ENCODE measurements around the gene TMED9.

The TMED9 gene

GRCh38 chr5:177576169-177576568 lies 15.8 kb upstream of the TMED9 start:
- H3K4me3 ChIP-seq (ENCODE audit: low read depth, low read length, poor library complexity, severe bottlenecking), result no peak overlapping the region

GRCh38 chr5:177578316-177578715 lies 13.7 kb upstream of the TMED9 start:
- Histone ChIP-seq H3K4me2 (ENCODE audit: low read length) (no peak overlapping the region), H3K9ac (ENCODE audit: low read length) (no peak overlapping the region), H3K4me3 (ENCODE audit: low read depth, low read length, poor library complexity, severe bottlenecking) (no peak overlapping the region), H3F3A (ENCODE audit: insufficient read depth, low read length) (no peaks in the 10 kb centered on the region), H3K9me2 (ENCODE audit: low read depth, low read length) (no peaks in the 10 kb centered on the region), H4K20me1 (ENCODE audit: insufficient read depth, low read length) (no peaks in the 10 kb centered on the region), H3K4me1 (ENCODE audit: insufficient read depth, low read length, severe bottlenecking) (no peaks in the 10 kb centered on the region), H3K27ac (ENCODE audit: low read depth, low read length, poor library complexity, severe bottlenecking) (no peak overlapping the region), H3K9me3 (ENCODE audit: low read length) (no peaks in the 10 kb centered on the region), H2AFZ (ENCODE audit: low read length) (no peak overlapping the region), H3K27me3 (ENCODE audit: insufficient read depth, low read length) (no peaks in the 10 kb centered on the region), H3K36me3 (ENCODE audit: insufficient read depth, low read length) (no peaks in the 10 kb centered on the region), H3K79me2 (ENCODE audit: insufficient read depth, low read length) (no peaks in the 10 kb centered on the region)
- TF ChIP-seq EZH2 (IDR thresholded peaks at IDR 0.05; ENCODE audit: borderline replicate concordance, low read length) (no peak), CTCF (IDR thresholded peaks at IDR 0.05; ENCODE audit: low read length) (no peak)

More at GRCh38 chr5:177576169-177576568, 15.8 kb upstream of the TMED9 start:
- Histone ChIP-seq H3K36me3 (ENCODE audit: insufficient read depth, low read length) (no peaks in the 10 kb centered on the region), H3K27ac (ENCODE audit: low read depth, low read length, poor library complexity, severe bottlenecking) (no peak overlapping the region), H3K4me2 (ENCODE audit: low read length) (no peak overlapping the region), H3F3A (ENCODE audit: insufficient read depth, low read length) (no peaks in the 10 kb centered on the region), H3K9ac (ENCODE audit: low read length) (no peak overlapping the region), H2AFZ (ENCODE audit: low read length) (no peak overlapping the region), H4K20me1 (ENCODE audit: insufficient read depth, low read length) (no peaks in the 10 kb centered on the region), H3K4me1 (ENCODE audit: insufficient read depth, low read length, severe bottlenecking) (no peaks in the 10 kb centered on the region), H3K9me3 (ENCODE audit: low read length) (no peaks in the 10 kb centered on the region), H3K27me3 (ENCODE audit: insufficient read depth, low read length) (no peaks in the 10 kb centered on the region), H3K9me2 (ENCODE audit: low read depth, low read length) (no peaks in the 10 kb centered on the region), H3K79me2 (ENCODE audit: insufficient read depth, low read length) (no peaks in the 10 kb centered on the region)
- TF ChIP-seq CTCF (IDR thresholded peaks at IDR 0.05; ENCODE audit: low read length) (peak; percentile 22; the same call in 1 of the 2 replicates), EZH2 (IDR thresholded peaks at IDR 0.05; ENCODE audit: borderline replicate concordance, low read length) (no peak)

- TF ChIP-seq EZH2 (IDR thresholded peaks at IDR 0.05; ENCODE audit: borderline replicate concordance, low read length) (no peak), CTCF (IDR thresholded peaks at IDR 0.05; ENCODE audit: low read length) (no peak)
- H3K36me3 ChIP-seq (ENCODE audit: insufficient read depth, low read length), result peaks cover 5% of the 10 kb centered on the region
- no peak overlapping the region for H3K4me2 ChIP-seq (ENCODE audit: low read length)
Measured at GRCh38 chr5:177588413-177588909, 3.5 kb upstream of the TMED9 start.

More at GRCh38 chr5:177588413-177588909, 3.5 kb upstream of the TMED9 start:
- H3K79me2 ChIP-seq (ENCODE audit: insufficient read depth, low read length), result peaks cover 5% of the 10 kb centered on the region; the same call in 1 of the 2 replicates
- no peak overlapping the region for H2AFZ ChIP-seq (ENCODE audit: low read length)
- H3K9me3 ChIP-seq (ENCODE audit: low read length), result no peaks in the 10 kb centered on the region
- H4K20me1 ChIP-seq (ENCODE audit: insufficient read depth, low read length), result no peaks in the 10 kb centered on the region
- no peaks in the 10 kb centered on the region for H3F3A ChIP-seq (ENCODE audit: insufficient read depth, low read length)
- no peaks in the 10 kb centered on the region for H3K9me2 ChIP-seq (ENCODE audit: low read depth, low read length)
- no peak overlapping the region for H3K9ac ChIP-seq (ENCODE audit: low read length)
- no peaks in the 10 kb centered on the region for H3K27me3 ChIP-seq (ENCODE audit: insufficient read depth, low read length)
- H3K4me1 ChIP-seq (ENCODE audit: insufficient read depth, low read length, severe bottlenecking), result peaks cover 17% of the 10 kb centered on the region
- H3K4me3 ChIP-seq (ENCODE audit: low read depth, low read length, poor library complexity, severe bottlenecking), result no peak overlapping the region
- H3K27ac ChIP-seq (ENCODE audit: low read depth, low read length, poor library complexity, severe bottlenecking), result no peak overlapping the region
